ENCODE results near the gene PDGFRB. TPM values are rescaled to one million over a fixed set of nuclear protein-coding genes. Genes with fewer than 3 reads are reported as not detected.

PDGFRB gene
- total and polyA plus RNA-seq, 2 of the 4 experiments (the other 2 are of a cell fraction) = 108 to 124 TPM

- H2BK20ac ChIP-seq (ENCODE audit: low read depth, low read length) = no peak overlapping the region
- no peak overlapping the region for H3K9ac ChIP-seq (ENCODE audit: low read depth, low read length)
- BruUV-seq (replicated peaks) = no TSS peak
- CTCF ChIA-PET = no interaction called here
- H3K9me1 ChIP-seq (ENCODE audit: insufficient read depth, low read length) = peaks cover 14% of the 10 kb centered on the region
- H2AFZ ChIP-seq (replicated peaks; ENCODE audit: low read length, poor library complexity) = peak overlapping the region; percentile 58
- DNase-seq (no peak), ATAC-seq (ENCODE audit: low read depth) (no peak)
- H2BK5ac ChIP-seq (ENCODE audit: low read depth, low read length, poor library complexity, severe bottlenecking) = peak overlapping the region; percentile 22
- dilution Hi-C loops (cut with HindIII; ENCODE audit: low sequenced_read_pairs, unreplicated experiment) = no loop called here
- no peak for TF ChIP-seq RCOR1 (IDR thresholded peaks at IDR 0.05; ENCODE audit: insufficient replicate concordance, low read length)
- TF ChIP-seq RAD21 (IDR thresholded peaks at IDR 0.05; ENCODE audit: low read length) = no peak
- no peak for TF ChIP-seq RFX5 (IDR thresholded peaks at IDR 0.05; ENCODE audit: low read depth, low read length)
- TF ChIP-seq USF2 (IDR thresholded peaks at IDR 0.05; ENCODE audit: low read depth, low read length) = no peak
- no peak overlapping the region for H3K14ac ChIP-seq (replicated peaks; ENCODE audit: low read depth, low read length)
- 0 out of 2 replicates have a peak overlapping the region, but pooled peaks have one; percentile 18 for H3K27ac ChIP-seq (ENCODE audit: insufficient read depth, low read length)
- H3K9me3 ChIP-seq (ENCODE audit: control insufficient read depth, insufficient read depth, low read length) = no peaks in the 10 kb centered on the region
- H3K27me3 ChIP-seq (ENCODE audit: control insufficient read depth, insufficient read depth, low read length) = no peaks in the 10 kb centered on the region
- H3K4me3 ChIP-seq (ENCODE audit: insufficient read depth, low read depth, low read length) = no peak overlapping the region
- in situ Hi-C loops (cut with MboI; ENCODE audit: low sequenced_read_pairs) = loop anchor here (5.0 kb wide), 1 partner anchor 83 kb away; no protein-coding TSS in a partner anchor
- peak overlapping the region; percentile 65 for H3K4ac ChIP-seq (ENCODE audit: low read depth, low read length)
- no peak overlapping the region for H3K23ac ChIP-seq (ENCODE audit: low read depth, low read length)
- peak overlapping the region; percentile 10; the same call in 1 of the 2 replicates for H4K5ac ChIP-seq (ENCODE audit: low read depth, low read length)
- H4K91ac ChIP-seq (ENCODE audit: insufficient read depth, low read depth, low read length) = peak overlapping the region; percentile 77; the same call in 1 of the 2 replicates
- peaks cover 90% of the 10 kb centered on the region for H3K36me3 ChIP-seq (ENCODE audit: control insufficient read depth, insufficient read depth, low read length)
- peak overlapping the region; percentile 37 for H2BK120ac ChIP-seq (ENCODE audit: low read depth, low read length)
- peaks cover 28% of the 10 kb centered on the region for H3K4me1 ChIP-seq (ENCODE audit: control insufficient read depth, insufficient read depth, low read length)
- WGBS, 2 experiments (ENCODE audit: extremely low coverage in 2 of 2, insufficient read length in 1 of 2) = 89% methylated on average over 3 of the region's 8 CpGs; no CpG with 5 or more reads in 1 of the 2 experiments
- POLR2A ChIA-PET (ENCODE audit: unreplicated experiment) = no interaction called here
- H2BK15ac ChIP-seq (ENCODE audit: low read depth, low read length) = no peak overlapping the region; the same call in 2 of the 3 replicates
- no peak overlapping the region for H3K18ac ChIP-seq (ENCODE audit: low read depth, low read length)
- peak overlapping the region; percentile 85; the same call in 1 of the 2 replicates for H2AK5ac ChIP-seq (ENCODE audit: low read depth, low read length)
- intact Hi-C loops (cut with micrococcal nuclease) = no loop called here
- H4K20me1 ChIP-seq (ENCODE audit: insufficient read depth, low read length) = no peaks in the 10 kb centered on the region
- peak overlapping the region; percentile 6 to 39; a peak in 2 of 4 replicates for H4K8ac ChIP-seq (ENCODE audit: low read depth in 2 of 2, low read length in 2 of 2)
- H3K4me2 ChIP-seq (ENCODE audit: low read depth, low read length) = no peak overlapping the region
- peak overlapping the region; percentile 57 for H2AK9ac ChIP-seq (replicated peaks; ENCODE audit: low read depth, low read length, poor library complexity)
- H3K56ac ChIP-seq (ENCODE audit: extremely low read depth, insufficient read depth, low read length) = no peak overlapping the region
- peaks cover 37 to 86% of the 10 kb centered on the region in 2 experiments for H3K79me1 ChIP-seq (ENCODE audit: low read depth in 1 of 2, low read length in 2 of 2)
These were observed 26.2 kb downstream of the PDGFRB start for GRCh38 chr5:150129454-150129812.
